Panc1 (cell line): ENCODE results near the gene CBX3. TPM values are rescaled to one million over a fixed set of nuclear protein-coding genes. Genes with fewer than 3 reads are reported as not detected.
A peak's percentile ranks its signal among the peaks of the same experiment; 100 is the strongest.

ENCODE experiments used
- ATAC-seq: fragments of 200-7000 bp; cut with Tn5 transposase; 2 replicates; pipeline ENCODE4 v1.9.1; 2020; ENCODE audit warnings: mild to moderate bottlenecking, moderate library complexity
- BruUV-seq: library from RNA; stranded (reverse); fragments of 400-500 nt; replicated peaks from 2 replicates; lab custom pipeline; 2021; lab: Mats Ljungman, UMichigan
- CTCF ChIA-PET: fragments of 300-600 bp; sonication (Branson Sonifier 250); formaldehyde crosslinking; loops from one replicate; lab custom pipeline; 2022; ENCODE audit warnings: antibody characterized with exemption; lab: Charles Lee
- POLR2A ChIA-PET: fragments of 300-600 bp; sonication (Branson Sonifier 250); formaldehyde crosslinking; loops from one replicate; lab custom pipeline; 2022; ENCODE audit warnings: antibody characterized with exemption; lab: Charles Lee
- DNase-seq: peaks from one replicate; pipeline ENCODE4 v3.0.0-alpha.2; 2010; ENCODE audit warnings: low read depth, low spot score
- H3K27ac ChIP-seq: 2 replicates; pipeline ENCODE4 v1.5.1; 2011; ENCODE audit warnings: mild to moderate bottlenecking, low read length, inconsistent platforms
- H3K27me3 ChIP-seq: fragments of 200-500 bp; sonication (Bioruptor generic); 2 replicates; pipeline ENCODE4 v1.6.0; 2014; ENCODE audit warnings: low read length, inconsistent platforms; ENCODE audit not compliant: control insufficient read depth, insufficient read depth
- H3K36me3 ChIP-seq: fragments of 200-500 bp; sonication (Bioruptor generic); 2 replicates; pipeline ENCODE4 v1.5.1; 2014; ENCODE audit warnings: inconsistent platforms, mild to moderate bottlenecking, low read length, moderate library complexity; ENCODE audit not compliant: control insufficient read depth, insufficient read depth
- H3K4me1 ChIP-seq: 2 replicates; pipeline ENCODE4 v1.5.1; 2011; ENCODE audit warnings: inconsistent platforms, mild to moderate bottlenecking, low read length, moderate library complexity; ENCODE audit not compliant: control insufficient read depth, insufficient read depth
- H3K4me3 ChIP-seq, 2 experiments: 2 replicates each; pipeline ENCODE4 v1.5.1; 2011 to 2012; ENCODE audit warnings: low read depth in 2 of 2, low read length in 2 of 2, mild to moderate bottlenecking in 2 of 2, inconsistent platforms in 1 of 2, moderate library complexity in 1 of 2
- H3K9me3 ChIP-seq: fragments of 200-500 bp; sonication (Bioruptor generic); 2 replicates; pipeline ENCODE4 v1.5.1; 2014; ENCODE audit warnings: low read depth, mild to moderate bottlenecking, inconsistent platforms, low read length, moderate library complexity; ENCODE audit not compliant: control insufficient read depth, insufficient read depth
- POLR2AphosphoS5 ChIP-seq: IDR thresholded peaks from 2 replicates; pipeline ENCODE4 v1.6.1; 2012; ENCODE audit warnings: mild to moderate bottlenecking, low read depth, low read length, moderate library complexity
- REST ChIP-seq, 2 experiments: IDR thresholded peaks; 2 replicates each; pipeline ENCODE4 v1.6.1; 2011 to 2012; ENCODE audit warnings: low read depth in 2 of 2, control low read depth in 1 of 2, low read length in 1 of 2, mild to moderate bottlenecking in 1 of 2, moderate library complexity in 1 of 2; ENCODE audit not compliant: insufficient read depth in 1 of 2
- SIN3A ChIP-seq: IDR thresholded peaks from 2 replicates; pipeline ENCODE4 v1.6.1; 2012; ENCODE audit warnings: low read depth, mild to moderate bottlenecking, low read length, moderate library complexity, borderline replicate concordance; ENCODE audit not compliant: insufficient read depth
- TCF7L2 ChIP-seq: IDR thresholded peaks from 2 replicates; pipeline ENCODE4 v1.6.1; 2011; ENCODE audit warnings: mild to moderate bottlenecking, low read depth, low read length, inconsistent platforms
- in situ Hi-C: cut with HindIII; loops from 2 replicates; pipeline ENCODE4 v1.10.0; 2016; ENCODE audit warnings: low sequenced_read_pairs, low pct_unique_long_range_greater_than_20kb
- intact Hi-C: fragments of 100-400 bp; cut with micrococcal nuclease; formaldehyde crosslinking; loops from one replicate; pipeline ENCODE4 v1.10.0; 2022; ENCODE audit not compliant: unreplicated experiment
- total RNA-seq: library from RNA; stranded (reverse); gene quantifications from one replicate; pipeline ENCODE4 v1.2.1, GENCODE V29; 2021; ENCODE audit not compliant: unreplicated experiment
- TF ChIP-seq, protein P1 (sequence below): fragments of 450-650 bp; IDR thresholded peaks from 2 replicates; pipeline ENCODE4 v1.5.1; 2017; ENCODE audit warnings: mild to moderate bottlenecking

Gene CBX3
- total RNA-seq, 1 experiment from 2014 or later = 308 TPM

DNA sequence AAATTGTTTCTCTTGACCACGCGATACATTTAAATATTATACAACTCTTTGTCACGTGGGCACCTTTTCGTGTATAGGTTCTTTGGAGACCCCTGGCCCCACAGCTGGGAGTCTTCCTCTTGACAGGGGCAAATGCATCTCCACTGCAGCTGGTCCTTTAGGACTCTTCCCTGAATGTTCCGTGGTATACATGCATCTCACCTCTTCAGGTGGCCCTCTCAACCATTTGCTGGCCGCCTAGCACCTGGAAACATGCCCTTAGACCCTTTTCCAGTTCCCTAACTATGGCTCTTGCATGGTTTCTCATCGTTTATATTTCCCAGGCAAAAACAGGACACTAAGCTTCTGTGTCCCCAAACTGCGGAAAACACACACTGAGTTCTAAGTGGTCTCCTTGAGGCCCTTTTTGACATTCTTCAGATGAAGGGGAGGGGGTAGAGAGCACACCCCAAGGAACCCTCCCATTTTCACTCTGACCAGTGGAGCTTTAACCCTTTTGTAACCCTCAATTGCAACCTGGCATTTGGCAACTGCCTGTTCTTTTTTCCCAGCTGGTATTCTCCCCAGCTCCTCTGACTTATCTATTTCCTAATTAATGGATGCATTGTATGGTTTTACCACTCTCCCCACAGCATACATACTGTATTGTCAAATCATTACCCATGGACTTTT, 21.6 kb upstream of the CBX3 start:
- Histone ChIP-seq H3K9me3 (no peaks in the 10 kb centered on the region), H3K36me3 (peaks cover 3% of the 10 kb centered on the region; the same call in 1 of the 2 replicates), H3K4me3 (no peak overlapping the region), H3K4me1 (peaks cover 30% of the 10 kb centered on the region), H3K27me3 (no peaks in the 10 kb centered on the region), H3K27ac (peak overlapping the region; percentile 46; the same call in 1 of the 2 replicates)
- intact Hi-C loops = loop anchor here (5.0 to 10.0 kb wide), 4 partner anchors 88 to 288 kb away; no protein-coding TSS in a partner anchor
- ATAC-seq (peak; percentile 3; the same call in 1 of the 2 replicates), DNase-seq (no peak)
- in situ Hi-C loops = no loop called here
- CTCF ChIA-PET = no interaction called here
- POLR2A ChIA-PET = interaction anchor here (0.7 kb wide), 1 partner anchor 22 kb away, joined by 5 read pairs; no protein-coding TSS in a partner anchor
- TF ChIP-seq TCF7L2 = no peak
- TF ChIP-seq POLR2AphosphoS5 = peak; percentile 60
- no TSS peak for BruUV-seq

DNA sequence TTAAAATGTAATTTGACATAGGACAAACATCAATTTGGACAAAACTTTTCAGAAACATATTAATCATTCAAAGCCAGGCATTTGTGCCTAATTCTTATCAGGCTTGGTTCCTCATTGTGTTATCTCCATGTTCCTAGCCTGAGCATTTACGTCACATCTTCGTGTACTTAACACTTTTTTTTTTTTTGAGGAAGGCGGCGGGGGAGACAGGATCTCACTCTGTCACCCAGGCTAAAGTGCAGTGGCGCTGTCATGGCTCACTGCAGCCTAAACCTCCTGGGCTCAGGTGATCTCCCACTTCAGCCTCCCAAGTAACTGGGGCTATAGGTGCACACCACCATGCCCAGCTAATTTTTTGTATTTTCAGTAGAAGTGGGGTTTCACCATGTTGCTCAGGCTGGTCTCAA, 20.8 kb upstream of the CBX3 start:
- intact Hi-C loops (loop anchor here (5.0 to 10.0 kb wide), 4 partner anchors 88 to 288 kb away; no protein-coding TSS in a partner anchor), in situ Hi-C loops (no loop called here)
- peaks cover 3% of the 10 kb centered on the region; the same call in 1 of the 2 replicates for H3K36me3 ChIP-seq
- H3K27me3 ChIP-seq = no peaks in the 10 kb centered on the region
- H3K9me3 ChIP-seq = no peaks in the 10 kb centered on the region
- no peak overlapping the region for H3K4me3 ChIP-seq
- ATAC-seq (no peak), DNase-seq (no peak)
- H3K4me1 ChIP-seq = peaks cover 36% of the 10 kb centered on the region
- peak overlapping the region; percentile 46; the same call in 1 of the 2 replicates for H3K27ac ChIP-seq
- ChIA-PET POLR2A (interaction anchor here (0.7 kb wide), 1 partner anchor 23 kb away, joined by 5 read pairs; no protein-coding TSS in a partner anchor), CTCF (no interaction called here)
- TF ChIP-seq POLR2AphosphoS5 (no peak; the same call in 1 of the 2 replicates), REST (IDR thresholded peaks at IDR 0.05; ENCODE audit: insufficient read depth in 1 of 2, low read depth in 2 of 2, low read length in 1 of 2) (no peak), TCF7L2 (no peak), SIN3A (no peak)
- TF ChIP-seq, protein P1, sequence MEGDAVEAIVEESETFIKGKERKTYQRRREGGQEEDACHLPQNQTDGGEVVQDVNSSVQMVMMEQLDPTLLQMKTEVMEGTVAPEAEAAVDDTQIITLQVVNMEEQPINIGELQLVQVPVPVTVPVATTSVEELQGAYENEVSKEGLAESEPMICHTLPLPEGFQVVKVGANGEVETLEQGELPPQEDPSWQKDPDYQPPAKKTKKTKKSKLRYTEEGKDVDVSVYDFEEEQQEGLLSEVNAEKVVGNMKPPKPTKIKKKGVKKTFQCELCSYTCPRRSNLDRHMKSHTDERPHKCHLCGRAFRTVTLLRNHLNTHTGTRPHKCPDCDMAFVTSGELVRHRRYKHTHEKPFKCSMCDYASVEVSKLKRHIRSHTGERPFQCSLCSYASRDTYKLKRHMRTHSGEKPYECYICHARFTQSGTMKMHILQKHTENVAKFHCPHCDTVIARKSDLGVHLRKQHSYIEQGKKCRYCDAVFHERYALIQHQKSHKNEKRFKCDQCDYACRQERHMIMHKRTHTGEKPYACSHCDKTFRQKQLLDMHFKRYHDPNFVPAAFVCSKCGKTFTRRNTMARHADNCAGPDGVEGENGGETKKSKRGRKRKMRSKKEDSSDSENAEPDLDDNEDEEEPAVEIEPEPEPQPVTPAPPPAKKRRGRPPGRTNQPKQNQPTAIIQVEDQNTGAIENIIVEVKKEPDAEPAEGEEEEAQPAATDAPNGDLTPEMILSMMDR = no peak
- BruUV-seq = no TSS peak
